ENCODE measurements around the gene PSMA6.
"Not testable (repeated sequence)": the region's sequence is repeated elsewhere in the genome, so short reads cannot be mapped to it uniquely, and the experiment has no call there.

- not testable (repeated sequence) for TF ChIP-seq CTBP1 (IDR thresholded peaks at IDR 0.05; ENCODE audit: borderline replicate concordance); SP1 (IDR thresholded peaks at IDR 0.05); ZNF384 (IDR thresholded peaks at IDR 0.05); BHLHE40 (IDR thresholded peaks at IDR 0.05; ENCODE audit: borderline replicate concordance); FOXA1 (IDR thresholded peaks at IDR 0.05); ELF4 (IDR thresholded peaks at IDR 0.05); SUZ12 (IDR thresholded peaks at IDR 0.05); HDGF (IDR thresholded peaks at IDR 0.05; ENCODE audit: borderline replicate concordance); TARDBP (IDR thresholded peaks at IDR 0.05)
Observed at GRCh38 chr14:35301334-35301733, 9.2 kb downstream of the PSMA6 start.
